CD4-positive, alpha-beta T cell treated with Interleukin-1 beta for 1 hour (primary cell): Measurements from ENCODE around the gene MIB1.
A peak's percentile ranks its signal among the peaks of the same experiment; 100 is the strongest.
"Not testable (repeated sequence)": the region's sequence is repeated elsewhere in the genome, so short reads cannot be mapped to it uniquely, and the experiment has no call there.

Source experiments
- DNase-seq, 2 donors: peaks; one replicate each; pipeline ENCODE4 v3.0.0-alpha.2; 2020 to 2022

The MIB1 gene

GRCh38 chr18:21745231-21745630 is 4.6 kb downstream of the MIB1 start:
- peak in 1 of 2 donors; percentile 14 for DNase-seq

GRCh38 chr18:21747268-21747667 is 6.7 kb downstream of the MIB1 start:
- no peak for DNase-seq

- no peak for DNase-seq
Observed at GRCh38 chr18:21747764-21748693, 7.4 kb downstream of the MIB1 start.

- DNase-seq: no peak
Observed at GRCh38 chr18:21757833-21758232, 17.2 kb downstream of the MIB1 start.

GRCh38 chr18:21759836-21760235 is 19.2 kb downstream of the MIB1 start:
- no peak for DNase-seq

GRCh38 chr18:21760321-21760720 is 19.7 kb downstream of the MIB1 start:
- no peak for DNase-seq

GRCh38 chr18:21761471-21762115 is 21.0 kb downstream of the MIB1 start:
- no peak for DNase-seq

- no peak for DNase-seq
Observed at GRCh38 chr18:21762181-21762772, 21.7 kb downstream of the MIB1 start.

GRCh38 chr18:21763846-21764646 is 23.5 kb downstream of the MIB1 start:
- DNase-seq: no peak

GRCh38 chr18:21769206-21769605 is 28.6 kb downstream of the MIB1 start:
- no peak for DNase-seq

- no peak for DNase-seq
Observed at GRCh38 chr18:21774722-21775121, 34.1 kb downstream of the MIB1 start.

GRCh38 chr18:21777814-21778213 is 37.2 kb downstream of the MIB1 start:
- DNase-seq: no peak

GRCh38 chr18:21786526-21786925 is 45.9 kb downstream of the MIB1 start:
- DNase-seq: no peak

GRCh38 chr18:21796089-21796488 is 55.5 kb downstream of the MIB1 start:
- DNase-seq: not testable (repeated sequence)

- DNase-seq: no peak
Observed at GRCh38 chr18:21798126-21798525, 57.5 kb downstream of the MIB1 start.

GRCh38 chr18:21799721-21800120 is 59.1 kb downstream of the MIB1 start:
- no peak for DNase-seq

- DNase-seq: no peak
Observed at GRCh38 chr18:21803495-21803894, 62.9 kb downstream of the MIB1 start.

- no peak for DNase-seq
Observed at GRCh38 chr18:21805771-21806366, 65.3 kb downstream of the MIB1 start.

GRCh38 chr18:21808185-21808584 is 67.6 kb downstream of the MIB1 start:
- DNase-seq: no peak

GRCh38 chr18:21809725-21810124 is 69.1 kb downstream of the MIB1 start:
- DNase-seq: no peak

GRCh38 chr18:21815101-21815500 is 74.5 kb downstream of the MIB1 start:
- no peak for DNase-seq

- no peak for DNase-seq
Observed at GRCh38 chr18:21820033-21820810, 79.6 kb downstream of the MIB1 start.
